ENCODE results near the gene UBR3. TPM values are rescaled to one million over a fixed set of nuclear protein-coding genes. Genes with fewer than 3 reads are reported as not detected.

The UBR3 gene
- total RNA-seq, 1 experiment from 2014 or later: 30.0 TPM

DNA sequence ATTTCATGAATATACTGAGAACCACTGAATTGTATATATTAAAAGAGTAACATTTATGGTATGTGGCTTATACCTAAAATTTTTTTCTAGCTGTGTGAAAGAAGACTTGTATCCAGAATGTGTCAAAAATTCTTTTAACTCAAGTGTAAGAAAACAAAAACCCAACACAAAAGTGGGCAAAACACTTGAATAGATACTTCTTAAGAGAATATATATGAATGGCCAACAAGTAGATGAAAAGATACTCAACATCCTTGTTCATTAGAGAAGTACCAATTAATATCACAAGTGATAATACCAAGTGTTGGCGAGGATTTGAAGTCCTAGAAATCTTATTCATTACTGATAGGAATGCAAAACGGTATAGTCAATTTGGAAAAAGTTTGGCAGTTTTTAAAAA, 243.5 kb downstream of the UBR3 start:
- Mint-ChIP-seq H3K4me3 (ENCODE audit: unreplicated experiment) (no peak overlapping the region), H3K9me3 (ENCODE audit: unreplicated experiment) (no peaks in the 10 kb centered on the region), H3K36me3 (ENCODE audit: insufficient read depth, unreplicated experiment) (peaks cover 41% of the 10 kb centered on the region), H3K4me1 (ENCODE audit: insufficient read depth, unreplicated experiment) (peaks cover 11% of the 10 kb centered on the region), H3K27ac (ENCODE audit: low read depth, unreplicated experiment) (no peak overlapping the region), H3K27me3 (ENCODE audit: insufficient read depth, unreplicated experiment) (no peaks in the 10 kb centered on the region)
- intact Hi-C loops (cut with micrococcal nuclease): no loop called here
- no peak for DNase-seq (ENCODE audit: unreplicated experiment)
- TF ChIP-seq, protein P1, sequence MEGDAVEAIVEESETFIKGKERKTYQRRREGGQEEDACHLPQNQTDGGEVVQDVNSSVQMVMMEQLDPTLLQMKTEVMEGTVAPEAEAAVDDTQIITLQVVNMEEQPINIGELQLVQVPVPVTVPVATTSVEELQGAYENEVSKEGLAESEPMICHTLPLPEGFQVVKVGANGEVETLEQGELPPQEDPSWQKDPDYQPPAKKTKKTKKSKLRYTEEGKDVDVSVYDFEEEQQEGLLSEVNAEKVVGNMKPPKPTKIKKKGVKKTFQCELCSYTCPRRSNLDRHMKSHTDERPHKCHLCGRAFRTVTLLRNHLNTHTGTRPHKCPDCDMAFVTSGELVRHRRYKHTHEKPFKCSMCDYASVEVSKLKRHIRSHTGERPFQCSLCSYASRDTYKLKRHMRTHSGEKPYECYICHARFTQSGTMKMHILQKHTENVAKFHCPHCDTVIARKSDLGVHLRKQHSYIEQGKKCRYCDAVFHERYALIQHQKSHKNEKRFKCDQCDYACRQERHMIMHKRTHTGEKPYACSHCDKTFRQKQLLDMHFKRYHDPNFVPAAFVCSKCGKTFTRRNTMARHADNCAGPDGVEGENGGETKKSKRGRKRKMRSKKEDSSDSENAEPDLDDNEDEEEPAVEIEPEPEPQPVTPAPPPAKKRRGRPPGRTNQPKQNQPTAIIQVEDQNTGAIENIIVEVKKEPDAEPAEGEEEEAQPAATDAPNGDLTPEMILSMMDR (IDR thresholded peaks at IDR 0.05; ENCODE audit: unreplicated experiment): no peak
- ChIA-PET CTCF (no interaction called here), POLR2A (no interaction called here)
- BruUV-seq (replicated peaks): no TSS peak

DNA sequence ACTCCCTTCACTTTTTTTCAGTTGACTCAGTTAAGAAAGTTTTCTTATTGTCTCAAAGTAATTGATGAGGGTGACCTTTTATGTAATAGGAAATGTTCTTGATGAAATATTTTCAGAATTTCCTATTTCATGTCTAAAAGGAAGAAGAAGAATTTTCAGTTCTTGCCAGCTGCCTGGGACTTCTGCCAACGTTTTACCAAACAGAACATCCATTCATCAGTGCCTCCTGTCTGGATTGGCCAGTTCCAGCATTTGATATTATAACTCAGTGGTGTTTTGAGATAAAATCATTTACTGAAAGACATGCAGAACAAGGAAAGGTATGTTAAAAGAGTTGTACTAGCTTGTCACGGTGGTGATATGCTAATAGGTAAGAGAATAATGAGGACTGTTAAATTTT, 246.0 kb downstream of the UBR3 start:
- no peak overlapping the region for H3K4me3 Mint-ChIP-seq (ENCODE audit: unreplicated experiment)
- no peaks in the 10 kb centered on the region for H3K27me3 Mint-ChIP-seq (ENCODE audit: insufficient read depth, unreplicated experiment)
- ChIA-PET CTCF (interaction anchor here (0.6 kb wide), 1 partner anchor 35 kb away, joined by 3 read pairs; no protein-coding TSS in a partner anchor), POLR2A (no interaction called here)
- TF ChIP-seq, protein P1 (IDR thresholded peaks at IDR 0.05; ENCODE audit: unreplicated experiment): no peak
- BruUV-seq (replicated peaks): no TSS peak
- DNase-seq (ENCODE audit: unreplicated experiment): peak; percentile 62
- peaks cover 35% of the 10 kb centered on the region for H3K36me3 Mint-ChIP-seq (ENCODE audit: insufficient read depth, unreplicated experiment)
- intact Hi-C loops (cut with micrococcal nuclease): no loop called here
- H3K4me1 Mint-ChIP-seq (ENCODE audit: insufficient read depth, unreplicated experiment): peaks cover 11% of the 10 kb centered on the region
- H3K9me3 Mint-ChIP-seq (ENCODE audit: unreplicated experiment): no peaks in the 10 kb centered on the region
- peak overlapping the region; percentile 40 for H3K27ac Mint-ChIP-seq (ENCODE audit: low read depth, unreplicated experiment)

DNA sequence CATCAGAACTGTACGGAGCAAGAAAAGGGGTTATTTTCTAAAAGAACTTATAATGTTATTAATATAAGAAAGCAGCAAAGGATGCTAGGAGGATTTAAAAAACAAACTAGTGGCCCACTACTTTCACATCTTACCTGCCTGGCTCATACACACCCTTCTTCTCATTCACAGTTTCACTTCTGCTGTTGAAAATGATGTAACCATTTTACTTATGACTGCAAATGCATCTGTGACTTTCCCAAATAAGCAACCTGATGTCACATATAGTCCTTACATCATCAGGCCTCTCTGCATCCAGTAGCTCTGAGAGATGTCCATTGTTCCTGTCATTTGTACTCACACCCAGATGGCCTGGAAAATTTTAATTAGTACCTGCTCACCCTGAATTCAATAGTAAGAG, 248.9 kb downstream of the UBR3 start:
- no TSS peak for BruUV-seq (replicated peaks)
- no peak for DNase-seq (ENCODE audit: unreplicated experiment)
- TF ChIP-seq, protein P1 (IDR thresholded peaks at IDR 0.05; ENCODE audit: unreplicated experiment): no peak
- intact Hi-C loops (cut with micrococcal nuclease): no loop called here
- H3K4me3 Mint-ChIP-seq (ENCODE audit: unreplicated experiment): no peak overlapping the region
- no peak overlapping the region for H3K27ac Mint-ChIP-seq (ENCODE audit: low read depth, unreplicated experiment)
- H3K4me1 Mint-ChIP-seq (ENCODE audit: insufficient read depth, unreplicated experiment): peaks cover 11% of the 10 kb centered on the region
- ChIA-PET POLR2A (no interaction called here), CTCF (interaction anchor here (0.5 to 0.7 kb wide), 2 partner anchors 286 to 332 kb away, joined by 7 read pairs; no protein-coding TSS in a partner anchor)
- no peaks in the 10 kb centered on the region for H3K9me3 Mint-ChIP-seq (ENCODE audit: unreplicated experiment)
- peaks cover 26% of the 10 kb centered on the region for H3K36me3 Mint-ChIP-seq (ENCODE audit: insufficient read depth, unreplicated experiment)
- H3K27me3 Mint-ChIP-seq (ENCODE audit: insufficient read depth, unreplicated experiment): no peaks in the 10 kb centered on the region

DNA sequence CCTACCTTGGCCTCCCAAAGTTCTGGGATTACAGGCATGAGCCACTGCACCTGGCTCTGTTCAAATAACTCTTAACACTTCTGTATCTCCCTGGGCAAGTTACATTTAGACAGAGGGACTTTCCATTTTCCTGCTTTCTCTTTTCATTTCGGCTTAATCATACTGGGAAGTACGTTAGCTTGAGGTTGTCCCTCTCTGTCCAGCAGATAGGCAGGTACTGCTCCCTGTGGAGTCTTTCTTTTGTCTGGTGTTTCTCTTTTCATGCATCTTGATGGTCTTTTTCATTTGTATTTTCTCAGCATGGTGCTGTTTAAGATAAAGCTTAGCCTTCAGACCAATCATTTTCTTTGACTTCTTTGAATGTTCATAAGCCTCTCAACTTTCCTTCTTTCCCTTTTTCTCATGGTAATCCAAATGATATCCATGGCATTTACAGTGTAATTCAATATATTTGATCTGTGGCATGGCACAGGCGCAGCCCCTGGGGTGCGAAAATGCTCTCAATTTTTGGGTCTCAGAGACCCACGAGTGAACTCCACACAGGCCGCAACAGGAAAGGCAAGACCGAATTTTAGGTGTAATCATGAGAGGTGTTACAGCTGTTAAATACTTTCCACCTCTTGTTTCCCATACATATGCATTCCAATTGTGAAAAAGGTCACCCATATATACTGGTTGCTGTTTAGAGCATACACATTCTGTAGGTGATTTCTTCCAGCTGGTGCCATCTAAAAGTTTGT, 250.7 kb downstream of the UBR3 start:
- ChIA-PET CTCF (interaction anchor here (1.0 kb wide), 1 partner anchor 29 kb away, joined by 4 read pairs; no protein-coding TSS in a partner anchor), POLR2A (interaction anchor here (1.1 kb wide), 1 partner anchor 12 kb away, joined by 3 read pairs; no protein-coding TSS in a partner anchor)
- Mint-ChIP-seq H3K4me3 (ENCODE audit: unreplicated experiment) (no peak overlapping the region), H3K27ac (ENCODE audit: low read depth, unreplicated experiment) (no peak overlapping the region), H3K27me3 (ENCODE audit: insufficient read depth, unreplicated experiment) (no peaks in the 10 kb centered on the region), H3K9me3 (ENCODE audit: unreplicated experiment) (no peaks in the 10 kb centered on the region), H3K4me1 (ENCODE audit: insufficient read depth, unreplicated experiment) (peaks cover 11% of the 10 kb centered on the region), H3K36me3 (ENCODE audit: insufficient read depth, unreplicated experiment) (peaks cover 33% of the 10 kb centered on the region)
- intact Hi-C loops (cut with micrococcal nuclease): no loop called here
- no TSS peak for BruUV-seq (replicated peaks)
- TF ChIP-seq, protein P1 (IDR thresholded peaks at IDR 0.05; ENCODE audit: unreplicated experiment): no peak
- DNase-seq (ENCODE audit: unreplicated experiment): no peak

Measured in MCF 10A (cell line).